GM23248 (cell line): ENCODE data around the gene FAM171A1.

ENCODE experiments used
- EZH2 ChIP-seq: fragments of 200-600 bp; sonication (generic); IDR thresholded peaks from 2 replicates; pipeline ENCODE4 v1.6.1; 2018; ENCODE audit warnings: antibody characterized with exemption, mild to moderate bottlenecking; ENCODE audit not compliant: insufficient read depth, poor library complexity, severe bottlenecking
- EZH2phosphoT487 ChIP-seq: fragments of 200-600 bp; sonication (generic); IDR thresholded peaks from 2 replicates; pipeline ENCODE4 v1.6.1; 2018; ENCODE audit warnings: antibody characterized with exemption, moderate library complexity, mild to moderate bottlenecking, low read depth; ENCODE audit not compliant: insufficient read depth

GRCh38 chr10:15196021-15196834 is 174.9 kb downstream of the FAM171A1 start:
- TF ChIP-seq EZH2phosphoT487 (no peak), EZH2 (no peak)
